ENCODE data around the gene NHSL1. TPM values are rescaled to one million over a fixed set of nuclear protein-coding genes. Genes with fewer than 3 reads are reported as not detected.

The NHSL1 gene
- total and polyA plus RNA-seq, 11 donors: 13.9 to 103 (median 46.1) TPM

- WGBS, 4 donors: 76 to 86% (median 83%) methylated on average over 7 of the region's 7 CpGs
- H3K27ac ChIP-seq: no peak overlapping the region
- no peak overlapping the region for H3K4me3 ChIP-seq
- TF ChIP-seq CTCF (IDR thresholded peaks at IDR 0.05) (no peak), POLR2A (IDR thresholded peaks at IDR 0.05) (no peak)
- DNase-seq (no peak), ATAC-seq (no peak)
- peaks cover 0 to 23% (median 7%) of the 10 kb centered on the region in 12 donors for H3K4me1 ChIP-seq
- no peaks in the 10 kb centered on the region for H3K27me3 ChIP-seq
- no peaks in the 10 kb centered on the region for H3K9me3 ChIP-seq
- no peaks in the 10 kb centered on the region for H3K36me3 ChIP-seq
- intact Hi-C loops (cut with DNase I): loop anchor here in 3 of 10 donors (5.0 to 10.0 kb wide), 3 partner anchors 72 to 389 kb away; no protein-coding TSS in a partner anchor
These were observed 4.8 kb upstream of the NHSL1 start for GRCh38 chr6:138503881-138504680.

- Histone ChIP-seq H3K27me3 (no peaks in the 10 kb centered on the region), H3K9me3 (no peaks in the 10 kb centered on the region), H3K36me3 (no peaks in the 10 kb centered on the region), H3K27ac (no peak overlapping the region), H3K4me1 (peaks cover 0 to 34% (median 14%) of the 10 kb centered on the region in 12 donors), H3K4me3 (no peak overlapping the region)
- ATAC-seq: no peak
- intact Hi-C loops (cut with DNase I): loop anchor here in 3 of 10 donors (5.0 to 10.0 kb wide), 3 partner anchors 70 to 388 kb away; no protein-coding TSS in a partner anchor
- TF ChIP-seq CTCF (IDR thresholded peaks at IDR 0.05) (no peak), POLR2A (IDR thresholded peaks at IDR 0.05) (no peak)
- 92 to 96% (median 95%) methylated on average over 3 of the region's 3 CpGs for whole genome bisulfite sequencing, 4 donors
- no peak for DNase-seq
These were observed 3.3 kb upstream of the NHSL1 start for GRCh38 chr6:138502546-138502945.

- intact Hi-C loops (cut with DNase I): loop anchor here in 3 of 10 donors (5.0 to 10.0 kb wide), 3 partner anchors 69 to 386 kb away; no protein-coding TSS in a partner anchor
- 50 to 62% (median 56%) methylated on average over 5 of the region's 5 CpGs for WGBS, 4 donors
- ATAC-seq: no peak
- Histone ChIP-seq H3K4me1 (peaks cover 0 to 38% (median 15%) of the 10 kb centered on the region in 12 donors), H3K36me3 (peaks cover 0 to 4% (median 0%) of the 10 kb centered on the region in 9 donors), H3K27ac (no peak overlapping the region), H3K4me3 (no peak overlapping the region), H3K9me3 (no peaks in the 10 kb centered on the region), H3K27me3 (no peaks in the 10 kb centered on the region)
- DNase-seq: no peak
- no peak for TF ChIP-seq POLR2A (IDR thresholded peaks at IDR 0.05)
- no peak for TF ChIP-seq CTCF (IDR thresholded peaks at IDR 0.05)
These were observed 1.7 kb upstream of the NHSL1 start for GRCh38 chr6:138500867-138501446.

GRCh38 chr6:138500045-138500665, 861 bp upstream of the NHSL1 start:
- intact Hi-C loops (cut with DNase I): loop anchor here in 3 of 10 donors (5.0 to 10.0 kb wide), 3 partner anchors 68 to 385 kb away; no protein-coding TSS in a partner anchor
- Histone ChIP-seq H3K36me3 (peaks cover 0 to 11% (median 3%) of the 10 kb centered on the region in 9 donors), H3K9me3 (no peaks in the 10 kb centered on the region), H3K27ac (no peak overlapping the region), H3K4me3 (no peak overlapping the region), H3K27me3 (no peaks in the 10 kb centered on the region), H3K4me1 (peaks cover 0 to 34% (median 14%) of the 10 kb centered on the region in 12 donors)
- TF ChIP-seq CTCF (IDR thresholded peaks at IDR 0.05): no peak
- TF ChIP-seq POLR2A (IDR thresholded peaks at IDR 0.05): no peak
- 79 to 88% (median 84%) methylated on average over 3 of the region's 3 CpGs for WGBS, 4 donors
- ATAC-seq (no peak), DNase-seq (no peak)
